Fibroblast of peridontal ligament (primary cell): ENCODE results near the gene MBIP.
"Not testable (repeated sequence)": the region's sequence is repeated elsewhere in the genome, so short reads cannot be mapped to it uniquely, and the experiment has no call there.

Experiments
- DNase-seq: peaks from one replicate; pipeline ENCODE4 v3.0.0-alpha.2; 2010; ENCODE audit errors: extremely low read depth

MBIP gene, protein sequence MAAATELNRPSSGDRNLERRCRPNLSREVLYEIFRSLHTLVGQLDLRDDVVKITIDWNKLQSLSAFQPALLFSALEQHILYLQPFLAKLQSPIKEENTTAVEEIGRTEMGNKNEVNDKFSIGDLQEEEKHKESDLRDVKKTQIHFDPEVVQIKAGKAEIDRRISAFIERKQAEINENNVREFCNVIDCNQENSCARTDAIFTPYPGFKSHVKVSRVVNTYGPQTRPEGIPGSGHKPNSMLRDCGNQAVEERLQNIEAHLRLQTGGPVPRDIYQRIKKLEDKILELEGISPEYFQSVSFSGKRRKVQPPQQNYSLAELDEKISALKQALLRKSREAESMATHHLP

DNA sequence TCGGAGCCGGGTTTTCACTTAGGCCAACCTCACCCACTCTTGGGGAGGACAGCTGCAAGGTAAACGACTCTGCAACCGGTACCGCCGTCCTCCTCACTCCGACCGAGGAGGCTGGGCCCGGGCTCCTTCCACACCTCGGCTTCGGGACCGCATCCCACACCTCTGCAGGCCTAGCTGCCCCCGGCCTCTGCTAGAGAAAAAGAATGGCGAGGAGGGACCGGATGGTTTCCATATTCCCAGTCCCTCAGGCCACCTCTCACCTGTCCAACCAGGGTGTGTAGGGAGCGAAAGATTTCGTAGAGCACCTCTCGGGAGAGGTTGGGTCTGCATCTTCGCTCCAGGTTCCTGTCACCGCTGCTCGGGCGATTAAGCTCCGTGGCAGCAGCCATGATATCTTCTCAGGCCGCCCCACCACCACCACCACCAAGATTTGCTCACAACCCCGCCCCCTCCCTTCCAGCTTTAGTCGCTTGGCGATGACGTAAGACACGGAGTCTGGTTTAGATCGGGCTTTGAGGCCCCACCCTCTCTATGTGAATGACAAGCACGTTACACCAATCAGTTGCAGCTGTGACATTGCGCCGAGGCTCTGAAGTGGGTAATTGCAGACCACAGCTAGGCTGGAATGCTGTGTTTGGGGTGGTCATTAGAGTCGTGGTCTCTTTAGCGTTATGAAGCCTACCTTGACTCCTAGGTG is at the start of gene MBIP:
Gene MBIP, minus strand, starts transcription at position 438 of the 697 bp plus-strand sequence. Its CDS starts 49 bp downstream, at position 389.
- peak; percentile 98 for DNase-seq

- no peak for DNase-seq
Observed at GRCh38 chr14:36367985-36368774, 47.7 kb upstream of the MBIP start.

DNA sequence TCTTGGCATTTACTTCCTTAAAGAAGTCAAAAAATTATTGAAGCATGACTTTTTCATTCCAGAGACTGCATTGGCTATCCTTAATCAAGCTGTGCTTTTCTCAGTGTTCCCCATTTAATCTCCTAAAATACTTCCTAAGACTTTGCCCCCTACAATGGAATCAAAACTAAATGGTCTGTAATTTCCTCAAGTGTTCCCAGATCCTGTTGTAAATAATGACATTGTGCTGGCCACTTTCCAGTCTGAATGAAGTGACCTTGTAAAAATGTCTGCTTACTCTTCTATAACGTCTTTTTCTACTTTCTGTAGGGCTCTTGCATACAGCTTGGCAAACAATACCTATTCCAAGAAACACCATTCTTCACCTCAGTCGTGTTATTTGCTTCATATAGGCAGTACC is 45.3 kb upstream of the MBIP start:
- DNase-seq, result no peak

- peak; percentile 10 for DNase-seq
Observed at GRCh38 chr14:36363704-36364103, 43.3 kb upstream of the MBIP start.

GRCh38 chr14:36362648-36363047 is 42.2 kb upstream of the MBIP start:
- DNase-seq, result no peak

DNA sequence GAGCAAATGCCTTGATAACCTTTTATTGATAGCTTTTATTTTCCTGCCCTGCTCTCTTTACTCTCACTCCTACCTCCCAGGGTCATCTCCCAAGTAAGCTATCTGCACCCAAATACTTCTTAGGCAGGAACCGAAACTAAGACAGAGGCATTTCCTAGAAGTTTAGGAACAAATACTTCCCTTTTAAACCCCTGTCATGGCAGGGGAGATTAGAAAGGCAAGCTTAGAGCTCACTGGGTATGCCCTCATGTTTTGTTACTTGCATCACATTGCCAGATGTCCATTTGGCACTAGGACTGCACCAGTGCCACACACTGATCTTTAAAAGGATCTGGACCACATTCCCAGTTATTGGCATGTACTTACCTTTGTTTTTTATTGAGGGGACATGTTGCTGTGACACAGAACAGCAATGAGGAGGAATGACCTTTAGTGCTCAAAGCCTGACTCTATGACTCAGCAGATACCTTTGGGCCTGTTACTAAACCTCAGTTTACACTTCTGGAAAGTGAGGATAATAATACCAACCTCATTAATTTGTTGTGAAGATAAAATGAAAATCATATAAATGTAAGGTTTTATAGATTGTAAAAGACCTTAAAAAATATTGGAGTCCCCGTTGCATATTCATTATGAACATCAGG is 40.9 kb upstream of the MBIP start:
- DNase-seq, result no peak

DNA sequence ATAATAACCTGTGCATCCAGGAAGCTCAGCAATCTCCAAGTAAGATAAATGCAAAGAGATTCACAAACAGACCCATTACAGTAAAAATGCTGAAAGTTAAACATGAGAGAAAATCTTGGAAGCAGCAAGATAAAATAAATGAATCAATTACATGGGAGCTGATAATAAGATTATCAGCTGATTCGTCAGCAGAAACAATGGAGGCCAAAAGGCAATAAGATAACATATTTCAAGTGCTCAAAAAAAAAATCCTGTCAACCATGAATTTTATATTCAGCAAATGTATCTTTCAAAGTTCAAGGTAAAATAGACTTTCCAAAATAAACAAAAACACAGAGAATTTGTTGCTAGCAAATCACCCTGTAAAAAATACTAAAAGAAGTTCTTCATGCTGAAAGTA is 36.4 kb upstream of the MBIP start:
- DNase-seq, result no peak

- DNase-seq, result no peak
Observed at GRCh38 chr14:36346052-36346451, 25.6 kb upstream of the MBIP start.

DNA sequence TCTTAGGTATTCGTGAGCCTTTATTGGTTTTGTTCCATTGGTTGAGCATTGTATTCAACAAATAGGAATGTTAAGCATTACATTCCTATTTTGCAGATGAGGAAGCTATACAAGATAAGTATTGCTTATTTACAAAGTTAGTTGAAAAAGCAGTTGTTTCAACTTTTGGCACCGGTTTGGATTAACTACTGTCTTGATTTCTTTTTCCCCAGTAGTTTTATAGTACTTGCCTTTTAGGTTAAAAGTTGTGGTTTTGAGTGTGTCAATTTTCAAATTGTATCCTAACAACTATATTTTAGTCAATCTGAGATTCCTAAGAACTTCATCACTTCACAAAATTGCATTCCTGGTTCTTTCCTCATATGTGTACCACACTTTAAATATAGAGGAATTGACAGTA is 23.8 kb upstream of the MBIP start:
- DNase-seq, result peak; percentile 2

GRCh38 chr14:36341811-36342210 is 21.4 kb upstream of the MBIP start:
- not testable (repeated sequence) for DNase-seq

DNA sequence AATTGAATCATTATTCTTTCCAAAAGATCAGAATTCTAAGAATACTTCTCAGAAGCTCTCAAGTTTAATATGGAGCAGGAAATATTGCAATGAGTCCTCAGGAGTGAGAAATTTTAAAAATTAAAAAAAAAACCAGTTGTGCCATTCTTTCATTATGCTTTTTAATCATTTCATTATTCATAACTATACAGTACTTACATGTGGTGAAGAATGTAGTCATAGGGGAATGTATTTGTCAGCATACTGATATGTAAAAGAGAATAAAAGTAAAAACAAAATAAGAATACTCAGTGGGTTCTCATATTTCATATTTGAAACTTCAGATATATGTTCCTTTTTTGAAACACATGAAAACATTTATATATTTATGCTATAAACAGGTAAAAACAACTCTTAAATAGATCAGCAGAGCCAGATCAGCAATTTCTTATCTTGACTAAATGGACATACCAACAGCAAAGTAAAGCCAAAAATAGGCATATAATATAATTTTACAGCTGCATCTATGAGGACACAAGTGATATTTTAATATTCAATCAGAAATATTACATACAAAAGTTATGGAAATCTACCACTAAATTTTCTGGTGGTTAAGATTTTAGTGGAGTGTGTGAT is 19.9 kb upstream of the MBIP start:
- DNase-seq, result no peak

DNA sequence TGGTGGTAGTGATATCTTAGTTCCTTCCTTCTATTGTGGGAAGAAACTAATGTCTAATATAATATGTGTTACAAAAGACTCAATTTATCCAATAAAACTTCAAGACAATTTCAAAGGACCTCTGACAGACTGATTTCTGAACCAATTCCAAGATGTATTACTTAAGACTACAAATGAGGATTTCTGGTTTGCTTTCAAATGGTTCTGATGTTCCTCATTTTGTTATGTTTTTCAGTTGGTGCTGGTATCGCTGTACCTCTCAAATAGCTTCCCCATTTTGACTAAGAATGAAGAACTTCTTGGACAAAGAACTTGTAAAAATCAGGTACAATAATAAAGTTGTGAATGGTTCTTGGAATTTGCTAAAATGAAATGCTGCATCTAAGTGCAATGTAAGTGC is 19.4 kb upstream of the MBIP start:
- no peak for DNase-seq

- DNase-seq, result no peak
Observed at GRCh38 chr14:36333119-36333518, 12.7 kb upstream of the MBIP start.

DNA sequence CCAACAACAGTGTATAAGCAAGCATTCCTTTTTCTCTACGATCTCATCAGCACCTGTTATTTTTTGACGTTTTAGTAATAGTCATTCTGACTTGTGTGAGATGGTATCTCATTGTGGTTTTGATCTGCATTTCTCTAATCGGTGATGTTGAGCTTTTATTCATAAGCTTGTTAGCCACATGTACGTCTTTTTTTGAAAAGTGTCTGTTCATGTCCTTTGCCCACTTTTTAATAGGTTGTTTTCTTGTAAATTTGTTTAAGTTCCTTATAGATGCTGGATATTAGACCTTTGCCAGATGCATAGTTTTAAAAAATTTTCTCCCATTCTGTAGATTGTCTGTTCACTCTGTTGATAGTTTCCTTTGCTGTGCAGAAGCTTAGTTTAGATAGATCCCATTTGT is 7.1 kb upstream of the MBIP start:
- not testable (repeated sequence) for DNase-seq

DNA sequence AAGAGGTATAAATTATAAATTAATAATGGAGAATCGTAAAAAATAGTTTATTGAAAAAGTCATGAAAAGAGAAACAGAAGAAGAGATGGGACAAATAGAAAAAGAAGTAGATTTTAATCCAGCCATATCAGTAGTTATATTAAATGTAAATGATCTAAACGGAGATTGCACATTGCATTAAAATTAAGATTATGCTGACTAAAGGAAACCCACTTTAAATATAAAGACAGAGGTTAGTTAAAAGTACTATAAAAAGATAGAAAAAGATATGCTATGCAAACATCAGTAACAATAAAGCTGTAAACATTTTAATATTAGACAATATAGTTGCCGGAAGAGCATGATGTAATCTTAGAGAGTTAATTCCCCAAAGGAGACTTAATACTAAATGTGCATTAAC is 5.4 kb upstream of the MBIP start:
- DNase-seq, result no peak

- no peak for DNase-seq
Observed at GRCh38 chr14:36324897-36325296, 4.5 kb upstream of the MBIP start.

- DNase-seq, result no peak
Observed at GRCh38 chr14:36320897-36321381, 502 bp upstream of the MBIP start.

GRCh38 chr14:36319899-36320199 is 588 bp downstream of the MBIP start:
- DNase-seq, result peak; percentile 41

DNA sequence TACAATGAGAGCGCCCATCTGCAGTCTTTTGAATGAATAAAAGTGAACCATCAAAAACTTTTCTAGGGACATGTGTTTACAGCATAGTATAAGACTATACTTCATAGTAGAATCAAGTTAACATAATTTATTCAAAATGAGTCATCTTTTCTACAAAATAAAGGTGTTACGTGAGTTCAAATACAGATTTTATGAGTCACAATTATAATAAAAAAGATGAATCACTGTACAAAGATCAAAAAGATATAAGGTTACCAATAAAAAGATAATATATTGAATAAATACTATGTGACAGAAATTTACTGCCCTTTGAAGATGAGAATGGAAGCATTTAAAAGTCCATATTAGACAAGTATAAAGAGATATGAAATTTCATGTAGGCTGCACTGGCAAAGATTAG is 2.8 kb downstream of the MBIP start:
- no peak for DNase-seq

DNA sequence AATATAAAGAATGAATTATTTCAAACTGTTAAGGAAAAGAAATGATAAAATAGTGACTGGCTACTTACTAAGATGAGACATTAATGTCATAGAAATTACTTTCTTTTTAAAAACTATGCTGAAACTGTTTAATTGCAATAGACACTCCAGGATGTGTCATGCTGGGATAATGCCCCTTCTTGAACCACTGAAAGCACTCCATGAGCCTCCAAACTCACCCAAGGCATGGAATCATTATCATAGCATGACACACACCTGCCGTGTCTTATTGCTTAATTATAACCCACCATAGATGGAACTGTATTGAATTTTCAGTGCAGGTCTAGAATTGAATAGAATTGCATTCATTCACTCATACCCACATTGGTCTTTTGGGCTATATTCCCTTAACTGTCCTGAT is 4.3 kb downstream of the MBIP start:
- DNase-seq, result no peak

GRCh38 chr14:36315159-36315853 is 5.1 kb downstream of the MBIP start:
- no peak for DNase-seq
